IMR-90 (cell line): ENCODE results near the gene BCAS4. TPM values are rescaled to one million over a fixed set of nuclear protein-coding genes. Genes with fewer than 3 reads are reported as not detected.

ENCODE experiments used
- ATAC-seq: fragments of 200-7000 bp; cut with Tn5 transposase; 2 replicates; pipeline ENCODE4 v1.9.1; 2020; ENCODE audit warnings: low read depth, mild to moderate bottlenecking, moderate library complexity
- BruUV-seq: library from RNA; stranded (reverse); fragments of 400-500 nt; replicated peaks from 2 replicates; lab custom pipeline; 2021; lab: Mats Ljungman, UMichigan
- CTCF ChIA-PET: fragments of 300-600 bp; formaldehyde crosslinking; extraction: SDS; loops from one replicate; lab custom pipeline; 2021; ENCODE audit warnings: antibody characterized with exemption; lab: Yijun Ruan, JAX
- POLR2A ChIA-PET: fragments of 300-600 bp; sonication (Branson Sonifier 250); formaldehyde crosslinking; loops from one replicate; lab custom pipeline; 2022; ENCODE audit warnings: antibody characterized with exemption; ENCODE audit not compliant: unreplicated experiment; lab: Charles Lee
- DNase-seq: peaks from one replicate; pipeline ENCODE4 v3.0.0; 2013
- H2AFZ ChIP-seq: replicated peaks from 2 replicates; pipeline ENCODE3; 2013; ENCODE audit warnings: low read length, mild to moderate bottlenecking; ENCODE audit not compliant: poor library complexity
- H2AK5ac ChIP-seq: 2 replicates; pipeline ENCODE4 v1.6.1; 2013; ENCODE audit warnings: low read depth, low read length, inconsistent platforms
- H2AK9ac ChIP-seq: replicated peaks from 2 replicates; pipeline ENCODE3; 2013; ENCODE audit warnings: mild to moderate bottlenecking, low read depth, low read length, moderate library complexity; ENCODE audit not compliant: poor library complexity
- H2BK120ac ChIP-seq: 2 replicates; pipeline ENCODE4 v1.6.1; 2013; ENCODE audit warnings: low read depth, low read length, inconsistent platforms
- H2BK15ac ChIP-seq: 3 replicates; pipeline ENCODE4 v1.6.1; 2013; ENCODE audit warnings: low read depth, low read length, inconsistent platforms
- H2BK20ac ChIP-seq: 2 replicates; pipeline ENCODE4 v1.6.1; 2013; ENCODE audit warnings: low read depth, mild to moderate bottlenecking, inconsistent platforms, low read length, moderate library complexity
- H2BK5ac ChIP-seq: 2 replicates; pipeline ENCODE4 v1.6.1; 2013; ENCODE audit warnings: mild to moderate bottlenecking, low read depth, low read length, inconsistent platforms; ENCODE audit not compliant: poor library complexity, severe bottlenecking
- H3K14ac ChIP-seq: replicated peaks from 2 replicates; pipeline ENCODE4 v1.6.1; 2013; ENCODE audit warnings: low read depth, low read length, inconsistent platforms
- H3K18ac ChIP-seq: 2 replicates; pipeline ENCODE4 v1.6.1; 2013; ENCODE audit warnings: low read depth, low read length, control low read depth
- H3K23ac ChIP-seq: 2 replicates; pipeline ENCODE4 v1.6.1; 2013; ENCODE audit warnings: low read depth, low read length, inconsistent platforms
- H3K27ac ChIP-seq: 2 replicates; pipeline ENCODE4 v1.5.1; 2013; ENCODE audit warnings: mild to moderate bottlenecking, control low read depth, low read length; ENCODE audit not compliant: insufficient read depth
- H3K27me3 ChIP-seq: 2 replicates; pipeline ENCODE4 v1.6.1; 2013; ENCODE audit warnings: low read length; ENCODE audit not compliant: control insufficient read depth, insufficient read depth
- H3K36me3 ChIP-seq: 2 replicates; pipeline ENCODE4 v1.6.1; 2013; ENCODE audit warnings: low read length, mixed read lengths; ENCODE audit not compliant: control insufficient read depth, insufficient read depth
- H3K4ac ChIP-seq: 2 replicates; pipeline ENCODE4 v1.6.1; 2013; ENCODE audit warnings: low read depth, low read length, inconsistent platforms
- H3K4me1 ChIP-seq: 2 replicates; pipeline ENCODE4 v1.6.1; 2013; ENCODE audit warnings: low read length, mixed read lengths; ENCODE audit not compliant: control insufficient read depth, insufficient read depth
- H3K4me2 ChIP-seq: 2 replicates; pipeline ENCODE4 v1.6.1; 2013; ENCODE audit warnings: low read depth, mild to moderate bottlenecking, control low read depth, low read length, moderate library complexity
- H3K4me3 ChIP-seq: 2 replicates; pipeline ENCODE4 v1.5.1; 2013; ENCODE audit warnings: low read depth, mild to moderate bottlenecking, control low read depth, low read length, moderate library complexity; ENCODE audit not compliant: insufficient read depth
- H3K56ac ChIP-seq: 2 replicates; pipeline ENCODE4 v1.6.1; 2013; ENCODE audit warnings: low read length, inconsistent platforms; ENCODE audit not compliant: insufficient read depth; ENCODE audit errors: extremely low read depth
- H3K79me1 ChIP-seq, 2 experiments: 2 replicates each; pipeline ENCODE4 v1.6.1; 2013; ENCODE audit warnings: low read length in 2 of 2, inconsistent platforms in 1 of 2, low read depth in 1 of 2
- H3K9ac ChIP-seq: 2 replicates; pipeline ENCODE4 v1.6.1; 2013; ENCODE audit warnings: low read depth, low read length, control low read depth
- H3K9me1 ChIP-seq: 2 replicates; pipeline ENCODE4 v1.6.1; 2013; ENCODE audit warnings: low read length, inconsistent platforms; ENCODE audit not compliant: insufficient read depth
- H3K9me3 ChIP-seq: 2 replicates; pipeline ENCODE4 v1.6.1; 2013; ENCODE audit warnings: low read length; ENCODE audit not compliant: control insufficient read depth, insufficient read depth
- H4K20me1 ChIP-seq: 2 replicates; pipeline ENCODE4 v1.6.1; 2013; ENCODE audit warnings: low read length, inconsistent platforms; ENCODE audit not compliant: insufficient read depth
- H4K5ac ChIP-seq: 2 replicates; pipeline ENCODE4 v1.6.1; 2013; ENCODE audit warnings: mild to moderate bottlenecking, low read depth, low read length, control low read depth
- H4K8ac ChIP-seq, 2 experiments: 2 replicates each; pipeline ENCODE4 v1.6.1; 2013; ENCODE audit warnings: low read depth in 2 of 2, low read length in 2 of 2, control low read depth in 1 of 2, inconsistent platforms in 1 of 2
- H4K91ac ChIP-seq: 2 replicates; pipeline ENCODE4 v1.6.1; 2013; ENCODE audit warnings: low read depth, low read length, inconsistent platforms; ENCODE audit not compliant: insufficient read depth
- CEBPB ChIP-seq: IDR thresholded peaks from 2 replicates; pipeline ENCODE4 v1.6.1; 2012; ENCODE audit warnings: low read depth, low read length, improper control_type of control experiment
- CHD1 ChIP-seq: IDR thresholded peaks from 2 replicates; pipeline ENCODE4 v1.6.1; 2012; ENCODE audit warnings: low read depth, low read length, improper control_type of control experiment
- CTCF ChIP-seq: conservative IDR thresholded peaks from 2 replicates; pipeline ENCODE4 v1.5.1; 2012; ENCODE audit warnings: mild to moderate bottlenecking, low read depth, low read length, improper control_type of control experiment
- FOS ChIP-seq: fragments of 150-350 bp; IDR thresholded peaks from 2 replicates; pipeline ENCODE4 v1.6.1; 2016; ENCODE audit warnings: low read depth, low read length
- MAFK ChIP-seq: IDR thresholded peaks from 2 replicates; pipeline ENCODE4 v1.6.1; 2012; ENCODE audit warnings: low read depth, low read length, improper control_type of control experiment
- MAZ ChIP-seq: IDR thresholded peaks from 2 replicates; pipeline ENCODE4 v1.6.1; 2012; ENCODE audit warnings: low read depth, mild to moderate bottlenecking, low read length, improper control_type of control experiment, moderate library complexity, borderline replicate concordance
- MXI1 ChIP-seq: IDR thresholded peaks from 2 replicates; pipeline ENCODE4 v1.6.1; 2012; ENCODE audit warnings: low read depth, mild to moderate bottlenecking, low read length, moderate library complexity, borderline replicate concordance
- NFE2L2 ChIP-seq: fragments of 150-350 bp; IDR thresholded peaks from 2 replicates; pipeline ENCODE4 v1.6.1; 2016; ENCODE audit warnings: low read depth, mild to moderate bottlenecking, low read length
- POLR2A ChIP-seq: IDR thresholded peaks from 2 replicates; pipeline ENCODE4 v1.6.1; 2012; ENCODE audit warnings: mild to moderate bottlenecking, low read depth, low read length
- RAD21 ChIP-seq: IDR thresholded peaks from 2 replicates; pipeline ENCODE4 v1.6.1; 2012; ENCODE audit warnings: low read length, improper control_type of control experiment
- RCOR1 ChIP-seq: IDR thresholded peaks from 2 replicates; pipeline ENCODE4 v1.6.1; 2012; ENCODE audit warnings: mild to moderate bottlenecking, low read length, improper control_type of control experiment; ENCODE audit not compliant: insufficient replicate concordance
- RFX5 ChIP-seq: IDR thresholded peaks from 2 replicates; pipeline ENCODE4 v1.8.0; 2012; ENCODE audit warnings: low read depth, mild to moderate bottlenecking, low read length, moderate library complexity
- SMC3 ChIP-seq: fragments of 150-350 bp; IDR thresholded peaks from 2 replicates; pipeline ENCODE4 v1.6.1; 2016; ENCODE audit warnings: low read depth, mild to moderate bottlenecking, antibody characterized with exemption, low read length, moderate library complexity
- WGBS, 2 experiments: methylation state at CpG; one replicate each; pipeline versions ENCODE4 v1.1.5 to v1.1.7; 2013; ENCODE audit warnings: missing lambda C conversion rate in 2 of 2; ENCODE audit not compliant: insufficient read length in 1 of 2; ENCODE audit errors: extremely low coverage in 2 of 2; 5-methylcytosine and 5-hydroxymethylcytosine counted together
- dilution Hi-C: fragments of 300-500 bp; cut with HindIII; formaldehyde crosslinking; loops from one replicate; pipeline ENCODE4 v1.14.3; 2018; ENCODE audit warnings: low sequenced_read_pairs; ENCODE audit not compliant: unreplicated experiment
- in situ Hi-C: fragments of 300-500 bp; cut with MboI; formaldehyde crosslinking; loops from 3 replicates; pipeline ENCODE4 v1.14.3; 2019; ENCODE audit warnings: low sequenced_read_pairs, inconsistent platforms, mixed read lengths
- intact Hi-C: fragments of 100-400 bp; cut with micrococcal nuclease; formaldehyde crosslinking; loops from 2 replicates; pipeline ENCODE4 v1.10.0; 2022
- polyA plus RNA-seq, 3 experiments: library from polyadenylated mRNA; depleted of rRNA; stranded (reverse); fragments of >200 nt; gene quantifications; 2 replicates each; pipeline ENCODE4 v1.2.3, GENCODE V29; 2012; ENCODE audit warnings: low replicate concordance in 1 of 3
- total RNA-seq: library from RNA; depleted of rRNA; stranded (reverse); fragments of >200 nt; gene quantifications from 2 replicates; pipeline ENCODE4 v1.2.3, GENCODE V29; 2012
- TF ChIP-seq, protein P1 (sequence below): fragments of 150-350 bp; IDR thresholded peaks from 2 replicates; pipeline ENCODE4 v1.6.1; 2017; ENCODE audit warnings: mild to moderate bottlenecking, antibody characterized with exemption, low read length, low read depth

The BCAS4 gene
- total and polyA plus RNA-seq, 2 of the 4 experiments (the other 2 are of a cell fraction) = 42.7 to 47.5 TPM

DNA sequence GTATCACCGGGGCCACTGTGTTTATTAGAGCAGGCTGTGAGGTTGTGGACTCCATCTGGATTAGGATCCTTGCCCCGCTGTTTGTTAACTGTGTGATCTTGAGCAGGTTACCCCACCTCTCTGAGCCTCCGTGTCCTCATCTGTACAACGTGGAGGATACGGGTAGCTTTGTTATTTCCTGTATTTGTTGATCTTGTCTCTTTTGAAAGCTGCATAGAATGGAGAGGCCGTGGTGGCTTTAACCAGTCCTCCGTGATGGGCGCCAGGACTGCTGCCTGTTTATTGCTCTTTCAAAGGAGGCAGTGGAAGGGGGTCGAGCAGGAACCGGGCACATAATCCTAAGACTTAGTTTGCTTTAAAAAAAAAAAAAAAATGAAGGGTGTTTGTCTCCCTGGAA lies 22.9 kb downstream of the BCAS4 start (continued):
- TF ChIP-seq MAZ (no peak), NFE2L2 (no peak), RCOR1 (no peak), CEBPB (no peak), MXI1 (no peak)

GRCh38 chr20:50819349-50819748 lies 24.5 kb downstream of the BCAS4 start:
- 100% methylated on average over 5 of the region's 8 CpGs; no CpG with 5 or more reads in 1 of the 2 experiments for WGBS, 2 experiments

More at GRCh38 chr20:50819349-50819748, 24.5 kb downstream of the BCAS4 start:
- no peak overlapping the region for H3K4me2 ChIP-seq
- H2BK20ac ChIP-seq = peak overlapping the region; percentile 34; the same call in 1 of the 2 replicates
- ChIA-PET POLR2A (no interaction called here), CTCF (no interaction called here)
- H3K23ac ChIP-seq = no peak overlapping the region
- no peak overlapping the region for H4K91ac ChIP-seq
- no peak overlapping the region for H3K18ac ChIP-seq
- H2BK15ac ChIP-seq = no peak overlapping the region
- H3K4me3 ChIP-seq = no peak overlapping the region
- peaks cover 26% of the 10 kb centered on the region for H3K9me1 ChIP-seq
- no peak overlapping the region for H3K4ac ChIP-seq
- dilution Hi-C loops (loop anchor here (25.0 kb wide), 1 partner anchor 93 kb away; no protein-coding TSS in a partner anchor), in situ Hi-C loops (no loop called here), intact Hi-C loops (loop anchor here (2.0 to 5.0 kb wide), 2 partner anchors 93 to 137 kb away; no protein-coding TSS in a partner anchor)
- H3K14ac ChIP-seq = no peak overlapping the region
- H3K27me3 ChIP-seq = no peaks in the 10 kb centered on the region
- no peak overlapping the region for H3K27ac ChIP-seq
- no peak overlapping the region for H3K9ac ChIP-seq
- TF ChIP-seq MXI1 (no peak), RFX5 (no peak), CEBPB (no peak), FOS (no peak), POLR2A (no peak), CHD1 (no peak), SMC3 (no peak), MAFK (no peak), RCOR1 (no peak), CTCF (no peak), RAD21 (no peak)
- TF ChIP-seq, protein P1, sequence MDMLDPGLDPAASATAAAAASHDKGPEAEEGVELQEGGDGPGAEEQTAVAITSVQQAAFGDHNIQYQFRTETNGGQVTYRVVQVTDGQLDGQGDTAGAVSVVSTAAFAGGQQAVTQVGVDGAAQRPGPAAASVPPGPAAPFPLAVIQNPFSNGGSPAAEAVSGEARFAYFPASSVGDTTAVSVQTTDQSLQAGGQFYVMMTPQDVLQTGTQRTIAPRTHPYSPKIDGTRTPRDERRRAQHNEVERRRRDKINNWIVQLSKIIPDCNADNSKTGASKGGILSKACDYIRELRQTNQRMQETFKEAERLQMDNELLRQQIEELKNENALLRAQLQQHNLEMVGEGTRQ = no peak
- DNase-seq (no peak), ATAC-seq (no peak)
- no peak overlapping the region for H4K8ac ChIP-seq
- H3K36me3 ChIP-seq = no peaks in the 10 kb centered on the region; the same call in 1 of the 2 replicates
- no peak overlapping the region for H3K56ac ChIP-seq
- H3K4me1 ChIP-seq = peaks cover 20% of the 10 kb centered on the region
- H2AK5ac ChIP-seq = peak overlapping the region; percentile 39; the same call in 1 of the 2 replicates
- no peak overlapping the region for H2AFZ ChIP-seq
- H2AK9ac ChIP-seq = no peak overlapping the region
- no peaks in the 10 kb centered on the region for H3K9me3 ChIP-seq
- H2BK120ac ChIP-seq = no peak overlapping the region
- peaks cover 14 to 46% of the 10 kb centered on the region in 2 experiments for H3K79me1 ChIP-seq
- no peak overlapping the region for H4K5ac ChIP-seq
- BruUV-seq = no TSS peak
- H2BK5ac ChIP-seq = peak overlapping the region; percentile 20
- peaks cover 8% of the 10 kb centered on the region for H4K20me1 ChIP-seq
